Body of pancreas (tissue), 4 donors: ENCODE measurements around the gene AIP. TPM values are rescaled to one million over a fixed set of nuclear protein-coding genes. Genes with fewer than 3 reads are reported as not detected.

Source experiments
- ATAC-seq: fragments of 150-250 bp; one replicate; pipeline ENCODE4 v1.9.1; 2016
- DNase-seq, 4 donors: peaks; one replicate each; pipeline ENCODE4 v3.0.0-alpha.2; 2019
- H3K27ac ChIP-seq, 4 donors: fragments of 200-600 bp; sonication (generic); 1 replicate in 3 of 4; 2 replicates in 1 of 4; pipeline versions ENCODE4 v1.5.1 to v1.6.1; 2016 to 2019; ENCODE audit warnings: mild to moderate bottlenecking in 1 of 4, mixed read lengths in 1 of 4, moderate library complexity in 1 of 4
- H3K27me3 ChIP-seq, 2 donors: fragments of 200-600 bp; sonication (generic); one replicate each; pipeline ENCODE4 v1.6.0; 2016; ENCODE audit warnings: mild to moderate bottlenecking in 1 of 2
- H3K36me3 ChIP-seq, 2 donors: fragments of 200-600 bp; sonication (generic); replicated peaks in 1 of 2; 2 replicates each; pipeline ENCODE4 v1.5.1; 2016; ENCODE audit warnings: low read depth in 2 of 2; ENCODE audit not compliant: insufficient read depth in 1 of 2
- H3K4me1 ChIP-seq: fragments of 200-600 bp; sonication (generic); one replicate; pipeline ENCODE4 v1.6.0; 2016
- H3K4me3 ChIP-seq, 2 donors: fragments of 200-600 bp; sonication (generic); 1 replicate in 1 of 2; 2 replicates in 1 of 2; pipeline ENCODE4 v1.5.1; 2016 to 2019
- H3K9me3 ChIP-seq, 3 donors: fragments of 200-600 bp; sonication (generic); 1 replicate in 2 of 3; 2 replicates in 1 of 3; pipeline ENCODE4 v1.5.1; 2016
- POLR2A ChIP-seq, 3 donors: fragments of 450-650 bp; IDR thresholded peaks; one replicate each; pipeline ENCODE4 v1.6.1; 2016; ENCODE audit warnings: antibody characterized with exemption in 3 of 3, mild to moderate bottlenecking in 2 of 3
- WGBS, 2 donors: methylation state at CpG; one replicate each; pipeline ENCODE4 v1.1.5; 2017; 5-methylcytosine and 5-hydroxymethylcytosine counted together
- intact Hi-C: fragments of 100-400 bp; cut with DNase I; formaldehyde crosslinking; loops from one replicate; pipeline ENCODE4 v1.15.1; 2023
- total RNA-seq, 2 donors: library from RNA; depleted of rRNA; stranded (reverse); fragments of >200 nt; gene quantifications; one replicate each; pipeline ENCODE4 v1.1.0, GENCODE V29; 2016
- TF ChIP-seq, protein P1 (sequence below), 7 experiments: fragments of 450-650 bp in 4 of 7; fragments of 200-600 bp in 3 of 7; sonication (generic) in 3 of 7; IDR thresholded peaks; one replicate each; pipeline ENCODE4 v1.5.1; 2016 to 2019; ENCODE audit warnings: antibody characterized with exemption in 7 of 7

The AIP gene
- total RNA-seq, 2 donors from 2014 or later = 21.4 to 39.7 TPM

DNA sequence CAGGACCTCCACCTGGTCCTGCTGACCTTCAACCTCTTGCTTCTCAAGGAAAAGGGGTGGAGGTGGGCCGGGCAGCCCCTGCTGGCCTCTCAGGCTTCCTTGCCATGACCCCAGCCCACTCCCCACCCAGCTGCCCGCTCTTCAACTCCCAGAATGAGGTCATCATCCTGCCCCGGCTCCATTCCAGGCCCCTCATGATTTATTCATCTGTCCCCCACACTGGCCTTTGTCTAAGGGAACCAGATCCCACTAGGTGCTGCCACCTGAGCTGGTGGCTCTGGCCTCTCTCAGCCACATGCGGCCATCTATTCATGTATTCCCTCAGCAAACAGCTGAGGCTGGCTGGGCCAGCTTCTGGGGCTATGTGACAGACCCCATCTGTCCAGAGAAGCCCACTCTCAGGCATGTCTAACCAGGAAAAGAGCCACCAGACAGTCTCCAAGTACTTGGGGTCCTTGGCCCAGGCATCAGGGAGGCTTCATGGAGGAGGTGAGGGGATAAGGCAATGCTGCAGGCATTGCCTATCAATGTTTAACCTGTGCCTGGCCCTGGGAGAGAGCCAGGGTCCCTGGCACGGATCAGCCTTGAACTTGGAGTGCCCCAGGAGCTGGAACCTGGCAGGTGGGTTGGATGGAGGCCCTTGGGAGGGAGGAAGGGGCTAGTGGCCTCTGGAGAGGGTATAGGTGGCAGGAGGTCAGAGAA, 42.6 kb downstream of the AIP start:
- Histone ChIP-seq H3K9me3 (no peaks in the 10 kb centered on the region), H3K4me3 (no peak overlapping the region), H3K36me3 (no peaks in the 10 kb centered on the region), H3K27me3 (no peaks in the 10 kb centered on the region), H3K27ac (no peak overlapping the region), H3K4me1 (peaks cover 14% of the 10 kb centered on the region)
- intact Hi-C loops = no loop called here
- DNase-seq = no peak
- 63 to 68% methylated on average over 5 of the region's 5 CpGs for WGBS, 2 donors
- peak; percentile 57 for ATAC-seq
- TF ChIP-seq, protein P1, sequence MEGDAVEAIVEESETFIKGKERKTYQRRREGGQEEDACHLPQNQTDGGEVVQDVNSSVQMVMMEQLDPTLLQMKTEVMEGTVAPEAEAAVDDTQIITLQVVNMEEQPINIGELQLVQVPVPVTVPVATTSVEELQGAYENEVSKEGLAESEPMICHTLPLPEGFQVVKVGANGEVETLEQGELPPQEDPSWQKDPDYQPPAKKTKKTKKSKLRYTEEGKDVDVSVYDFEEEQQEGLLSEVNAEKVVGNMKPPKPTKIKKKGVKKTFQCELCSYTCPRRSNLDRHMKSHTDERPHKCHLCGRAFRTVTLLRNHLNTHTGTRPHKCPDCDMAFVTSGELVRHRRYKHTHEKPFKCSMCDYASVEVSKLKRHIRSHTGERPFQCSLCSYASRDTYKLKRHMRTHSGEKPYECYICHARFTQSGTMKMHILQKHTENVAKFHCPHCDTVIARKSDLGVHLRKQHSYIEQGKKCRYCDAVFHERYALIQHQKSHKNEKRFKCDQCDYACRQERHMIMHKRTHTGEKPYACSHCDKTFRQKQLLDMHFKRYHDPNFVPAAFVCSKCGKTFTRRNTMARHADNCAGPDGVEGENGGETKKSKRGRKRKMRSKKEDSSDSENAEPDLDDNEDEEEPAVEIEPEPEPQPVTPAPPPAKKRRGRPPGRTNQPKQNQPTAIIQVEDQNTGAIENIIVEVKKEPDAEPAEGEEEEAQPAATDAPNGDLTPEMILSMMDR (IDR thresholded peaks at IDR 0.05) = no peak
- TF ChIP-seq POLR2A (IDR thresholded peaks at IDR 0.05) = no peak

DNA sequence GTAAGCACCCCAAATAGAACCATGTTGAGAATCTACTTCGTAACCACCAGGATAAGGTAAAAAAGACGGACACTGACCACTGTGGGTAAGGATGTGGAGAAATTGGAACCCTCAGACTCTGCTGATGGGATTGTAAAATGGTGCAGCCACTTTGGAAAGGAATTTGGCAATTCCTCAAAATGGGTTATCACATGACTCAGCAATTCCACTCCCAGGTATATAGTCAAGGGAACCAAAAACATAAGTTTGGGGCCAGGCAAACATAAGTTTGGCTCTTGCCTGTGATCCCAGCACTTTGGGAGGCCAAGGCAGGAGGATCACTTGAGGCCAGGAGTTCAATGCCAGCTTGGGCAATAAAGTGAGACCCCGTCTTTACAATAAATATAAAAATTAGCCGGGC, 45.5 kb downstream of the AIP start:
- no peak for DNase-seq

DNA sequence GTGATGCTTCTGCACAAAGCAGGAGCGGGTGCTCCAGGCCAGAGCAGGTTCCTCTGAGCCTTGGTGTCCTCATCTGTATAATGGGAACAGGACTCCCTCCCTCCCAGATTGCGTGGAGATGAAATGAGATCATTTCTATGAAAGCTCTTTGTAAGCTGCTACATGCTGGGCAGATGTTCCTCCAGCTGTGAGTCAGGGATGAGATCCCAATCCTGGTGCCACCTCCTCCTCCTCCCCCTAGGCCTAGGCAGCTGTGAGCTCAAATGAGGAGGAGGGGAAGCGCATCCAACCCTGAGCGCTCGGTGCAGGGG, 47.4 kb downstream of the AIP start:
- Histone ChIP-seq H3K27ac (no peak overlapping the region), H3K27me3 (no peaks in the 10 kb centered on the region), H3K36me3 (no peaks in the 10 kb centered on the region), H3K4me3 (no peak overlapping the region), H3K4me1 (peaks cover 27% of the 10 kb centered on the region), H3K9me3 (peaks cover 0 to 4% (median 0%) of the 10 kb centered on the region in 3 donors)
- TF ChIP-seq, protein P1 (IDR thresholded peaks at IDR 0.05) = no peak
- intact Hi-C loops = no loop called here
- DNase-seq = no peak
- no peak for ATAC-seq
- WGBS, 2 donors = 76 to 92% methylated on average over 3 of the region's 5 CpGs

More for the DNA sequence above, 45.5 kb downstream of the AIP start:
- intact Hi-C loops = no loop called here
- H3K4me3 ChIP-seq = no peak overlapping the region
- WGBS, 2 donors = 90 to 93% methylated on average over 4 of the region's 4 CpGs
- no peaks in the 10 kb centered on the region for H3K36me3 ChIP-seq
- H3K4me1 ChIP-seq = peaks cover 26% of the 10 kb centered on the region
- ATAC-seq = no peak
- H3K27me3 ChIP-seq = no peaks in the 10 kb centered on the region
- no peaks in the 10 kb centered on the region for H3K9me3 ChIP-seq
- H3K27ac ChIP-seq = no peak overlapping the region
- TF ChIP-seq, protein P1 (IDR thresholded peaks at IDR 0.05) = no peak
- no peak for TF ChIP-seq POLR2A (IDR thresholded peaks at IDR 0.05)

DNA sequence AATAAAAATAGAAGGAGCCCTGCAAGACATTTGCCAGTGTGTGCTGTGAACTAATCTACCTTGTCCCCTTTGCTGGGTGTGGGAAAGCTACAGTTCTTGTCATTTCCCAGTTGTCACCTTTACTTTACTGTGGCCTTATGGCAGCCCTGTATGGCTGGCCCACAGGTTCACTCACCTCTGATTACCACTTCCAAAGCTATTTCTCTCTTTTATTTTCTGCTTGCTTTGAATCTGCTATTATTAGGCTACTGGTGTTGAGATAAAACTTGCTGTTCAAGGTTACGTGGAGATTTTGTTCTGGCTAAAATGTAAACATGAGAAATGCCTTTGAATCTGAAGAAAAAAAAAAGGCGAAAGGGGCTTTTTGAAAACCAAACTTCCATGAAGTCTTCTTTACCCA, 50.1 kb downstream of the AIP start:
- peak overlapping the region; percentile 35 to 70 (median 62) for H3K27ac ChIP-seq
- H3K27me3 ChIP-seq = no peaks in the 10 kb centered on the region
- H3K36me3 ChIP-seq = no peaks in the 10 kb centered on the region
- WGBS, 2 donors = 32 to 33% methylated on average over 2 of the region's 2 CpGs
- intact Hi-C loops = no loop called here
- peaks cover 23% of the 10 kb centered on the region for H3K4me1 ChIP-seq
- DNase-seq (no peak), ATAC-seq (peak; percentile 62)
- TF ChIP-seq POLR2A (IDR thresholded peaks at IDR 0.05) = no peak
- TF ChIP-seq, protein P1 (IDR thresholded peaks at IDR 0.05) = no peak
- no peak overlapping the region for H3K4me3 ChIP-seq
- H3K9me3 ChIP-seq = peaks cover 0 to 4% (median 0%) of the 10 kb centered on the region in 3 donors

DNA sequence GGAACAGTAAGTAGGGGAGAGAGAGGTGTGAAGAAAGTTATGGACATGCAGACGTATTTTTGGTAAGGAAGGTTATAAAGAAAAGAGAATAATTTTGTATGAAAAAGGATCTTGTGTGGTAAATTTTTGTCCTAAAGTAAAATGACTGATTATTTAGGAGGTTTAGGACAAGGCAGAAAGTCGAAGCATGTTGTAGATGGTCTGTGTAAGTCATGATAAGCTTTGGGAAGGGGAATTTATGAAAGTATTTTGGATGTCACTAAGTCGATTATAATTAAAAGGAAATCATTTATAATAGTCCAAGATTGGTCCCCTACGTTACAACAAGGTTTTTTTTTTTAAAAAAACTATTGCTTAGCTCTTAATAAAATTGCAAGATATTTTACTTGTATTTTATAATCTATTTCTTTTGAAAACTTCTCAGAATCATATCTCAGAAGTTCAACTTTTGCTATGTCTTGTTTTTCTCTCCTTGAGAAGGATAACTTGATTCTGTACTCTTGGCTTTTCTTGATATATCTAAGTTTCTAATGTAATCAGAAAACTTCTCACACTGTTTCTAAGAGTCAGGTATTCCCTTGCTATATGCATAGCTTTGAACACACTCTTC, 51.3 kb downstream of the AIP start:
- H3K4me1 ChIP-seq = peaks cover 23% of the 10 kb centered on the region
- intact Hi-C loops = no loop called here
- no peaks in the 10 kb centered on the region for H3K27me3 ChIP-seq
- peak overlapping the region in 2 of 4 donors; percentile 58 to 70 for H3K27ac ChIP-seq
- ATAC-seq (no peak), DNase-seq (no peak)
- H3K9me3 ChIP-seq = peaks cover 0 to 4% (median 0%) of the 10 kb centered on the region in 3 donors
- 27 to 29% methylated on average over 4 of the region's 4 CpGs for WGBS, 2 donors
- no peak overlapping the region for H3K4me3 ChIP-seq
- no peaks in the 10 kb centered on the region for H3K36me3 ChIP-seq
- TF ChIP-seq POLR2A (IDR thresholded peaks at IDR 0.05) = no peak
- TF ChIP-seq, protein P1 (IDR thresholded peaks at IDR 0.05) = no peak
